GM12878 (cell line): Measurements from ENCODE around the gene OR2A12. TPM values are rescaled to one million over a fixed set of nuclear protein-coding genes. Genes with fewer than 3 reads are reported as not detected.

Experiments used
- ATAC-seq: fragments of 200-7000 bp; cut with Tn5 transposase; 3 replicates; pipeline ENCODE4 v1.9.1; 2020; ENCODE audit warnings: mild to moderate bottlenecking, moderate library complexity
- BruUV-seq: library from RNA; stranded (reverse); fragments of 400-500 nt; replicated peaks from 2 replicates; lab custom pipeline; 2021; lab: Mats Ljungman, UMichigan
- CTCF ChIA-PET: fragments of 300-600 bp; sonication (Branson Sonifier 250); formaldehyde crosslinking; extraction: SDS; loops from one replicate; lab custom pipeline; 2021; ENCODE audit warnings: inconsistent platforms; lab: Yijun Ruan, JAX
- POLR2A ChIA-PET: fragments of 350-600 bp; formaldehyde crosslinking; extraction: SDS; loops from one replicate; lab custom pipeline; 2021; ENCODE audit warnings: inconsistent platforms; lab: Charles Lee
- RAD21 ChIA-PET: fragments of 300-600 bp; sonication (Branson Sonifier 250); formaldehyde crosslinking; loops from one replicate; lab custom pipeline; 2023; ENCODE audit warnings: antibody characterized with exemption; ENCODE audit not compliant: unreplicated experiment; lab: Charles Lee
- SMC1A ChIA-PET: fragments of 300-600 bp; sonication (Branson Sonifier 250); formaldehyde crosslinking; loops from one replicate; lab custom pipeline; 2023; ENCODE audit not compliant: unreplicated experiment, uncharacterized antibody; lab: Charles Lee
- DNase-seq: peaks from one replicate; pipeline ENCODE4 v3.0.0-alpha.2; 2011; ENCODE audit warnings: low read depth, low spot score
- FAIRE-seq: peaks from 3 replicates; lab custom pipeline; 2011; peaks lifted over from hg19 to GRCh38; lab: Jason Lieb, UNC
- H2AFZ ChIP-seq: 2 replicates; pipeline ENCODE4 v1.6.0; 2011; ENCODE audit warnings: low read depth, low read length, control low read depth; ENCODE audit not compliant: control insufficient read depth
- H3K27ac ChIP-seq: 2 replicates; pipeline ENCODE4 v1.5.1; 2011; ENCODE audit warnings: control low read depth; ENCODE audit not compliant: control insufficient read depth, insufficient read depth
- H3K27me3 ChIP-seq, 2 experiments: replicated peaks in 1 of 2; 2 replicates each; pipeline versions ENCODE4 v1.6.0 to v1.6.1; 2011; ENCODE audit warnings: low read length in 1 of 2; ENCODE audit not compliant: control insufficient read depth in 2 of 2, insufficient read depth in 2 of 2
- H3K36me3 ChIP-seq, 2 experiments: 2 replicates each; pipeline ENCODE4 v1.5.1; 2011; ENCODE audit warnings: low read length in 1 of 2; ENCODE audit not compliant: control insufficient read depth in 2 of 2, insufficient read depth in 2 of 2
- H3K4me1 ChIP-seq: 2 replicates; pipeline ENCODE4 v1.6.1; 2011; ENCODE audit warnings: mild to moderate bottlenecking, low read length, moderate library complexity, mixed read lengths; ENCODE audit not compliant: control insufficient read depth, insufficient read depth
- H3K4me2 ChIP-seq: 2 replicates; pipeline ENCODE4 v1.6.0; 2011; ENCODE audit warnings: control low read depth; ENCODE audit not compliant: control insufficient read depth, insufficient read depth
- H3K4me3 ChIP-seq: fragments of 200-600 bp; sonication (generic); 2 replicates; pipeline ENCODE4 v1.5.1; 2016
- H3K79me2 ChIP-seq: 2 replicates; pipeline ENCODE4 v1.6.0; 2011; ENCODE audit warnings: low read length; ENCODE audit not compliant: control insufficient read depth, insufficient read depth
- H3K9ac ChIP-seq: 2 replicates; pipeline ENCODE4 v1.8.0; 2011; ENCODE audit warnings: low read length, control low read depth, mixed read lengths; ENCODE audit not compliant: control insufficient read depth, insufficient read depth
- H3K9me3 ChIP-seq: replicated peaks from 3 replicates; pipeline ENCODE4 v1.5.1; 2011; ENCODE audit warnings: mild to moderate bottlenecking, low read length; ENCODE audit not compliant: control insufficient read depth, insufficient read depth
- H4K20me1 ChIP-seq: 2 replicates; pipeline ENCODE4 v1.6.0; 2011; ENCODE audit not compliant: control insufficient read depth, insufficient read depth
- BHLHE40 ChIP-seq, 2 experiments: fragments of 450-650 bp in 1 of 2; IDR thresholded peaks; 2 replicates each; pipeline ENCODE4 v1.6.1; 2011 to 2017; ENCODE audit warnings: low read depth in 2 of 2, borderline replicate concordance in 1 of 2, improper control_type of control experiment in 1 of 2, low read length in 1 of 2, mild to moderate bottlenecking in 1 of 2
- CTCF ChIP-seq, 3 experiments: IDR thresholded peaks in 2 of 3; conservative IDR thresholded peaks in 1 of 3; 2 replicates each; pipeline ENCODE4 v1.5.1; 2011; ENCODE audit warnings: low read depth in 3 of 3, low read length in 3 of 3, mild to moderate bottlenecking in 3 of 3, control low read depth in 2 of 3, moderate library complexity in 2 of 3, inconsistent platforms in 1 of 3, mixed read lengths in 1 of 3; ENCODE audit not compliant: control insufficient read depth in 2 of 3, insufficient read depth in 1 of 3; ENCODE audit errors: extremely low read depth in 1 of 3
- E2F4 ChIP-seq: IDR thresholded peaks from 2 replicates; pipeline ENCODE4 v1.6.1; 2012; ENCODE audit warnings: low read depth, low read length, improper control_type of control experiment
- POLR2AphosphoS2 ChIP-seq: IDR thresholded peaks from 2 replicates; pipeline ENCODE4 v1.6.1; 2011; ENCODE audit warnings: low read depth, mild to moderate bottlenecking, low read length, improper control_type of control experiment, moderate library complexity
- RELB ChIP-seq: fragments of 450-650 bp; IDR thresholded peaks from 2 replicates; pipeline ENCODE4 v1.6.1; 2017; ENCODE audit warnings: low read depth, mild to moderate bottlenecking, moderate library complexity
- SREBF1 ChIP-seq: IDR thresholded peaks from 2 replicates; pipeline ENCODE4 v1.6.1; 2012; ENCODE audit warnings: mild to moderate bottlenecking, low read length
- WGBS: methylation state at CpG from one replicate; pipeline ENCODE4 v1.1.6; 2016; ENCODE audit warnings: low lambda C conversion rate; ENCODE audit not compliant: insufficient replicate concordance, insufficient coverage; ENCODE audit errors: missing lambda C conversion rate; 5-methylcytosine and 5-hydroxymethylcytosine counted together
- in situ Hi-C: fragments of 300-500 bp; cut with MboI; formaldehyde crosslinking; loops from 9 replicates; pipeline ENCODE4 v1.14.3; 2018; ENCODE audit warnings: mixed read lengths
- intact Hi-C: fragments of 100-400 bp; cut with micrococcal nuclease; formaldehyde crosslinking; loops from one replicate; pipeline ENCODE4 v1.14.2; 2022; ENCODE audit not compliant: unreplicated experiment
- polyA plus RNA-seq, 11 experiments: library from polyadenylated mRNA; depleted of rRNA in 4 of 11; unstranded in 6 of 11; stranded (reverse) in 5 of 11; fragments of >200 nt; fragmentation: Nextera tagmentation in 4 of 11; fragmentation: Illumina TruSeq in 1 of 11; extraction: Ambion mirVana in 4 of 11; extraction: Trizol in 1 of 11; gene quantifications; 1 replicate in 1 of 11; 2 replicates in 10 of 11; pipeline versions ENCODE4 v1.2.1 to v1.2.3, GENCODE V29; 2011 to 2016; ENCODE audit warnings: inconsistent platforms in 2 of 11, missing spikeins in 2 of 11, low read depth in 1 of 11
- total RNA-seq, 4 experiments: library from RNA; depleted of rRNA in 3 of 4; stranded (reverse); fragments of >200 nt in 3 of 4; fragmentation: Illumina TruSeq in 1 of 4; extraction: Trizol in 1 of 4; gene quantifications; 2 replicates each; pipeline versions ENCODE4 v1.2.1 to v1.2.3, GENCODE V29; 2013 to 2021

OR2A12 gene
- total and polyA plus RNA-seq, 10 of the 15 experiments (the other 5 are each of a cell fraction or from before 2014, with no cell fraction given) = not detected

GRCh38 chr7:144063710-144064109 lies 22.4 kb upstream of the OR2A12 start:
- no TSS peak for BruUV-seq
- WGBS = 33% methylated on average over 3 of the region's 3 CpGs
- FAIRE-seq (peak; percentile 13), ATAC-seq (peak; percentile 31; the same call in 1 of the 3 replicates), DNase-seq (no peak)
- CTCF ChIA-PET = interaction anchor here (0.7 to 2.3 kb wide), 7 partner anchors 9 to 164 kb away, joined by 3 to 16 read pairs (median 4); no protein-coding TSS in a partner anchor
- in situ Hi-C loops = no loop called here
- no peak overlapping the region for H3K27ac ChIP-seq
- no peak overlapping the region for H3K4me2 ChIP-seq
- POLR2A ChIA-PET = no interaction called here
- H2AFZ ChIP-seq = no peak overlapping the region
- SMC1A ChIA-PET = interaction anchor here (1.6 kb wide), 2 partner anchors 9 to 64 kb away, joined by 6 to 8 read pairs; no protein-coding TSS in a partner anchor
- intact Hi-C loops = no loop called here
- H3K4me1 ChIP-seq = no peaks in the 10 kb centered on the region
- H4K20me1 ChIP-seq = no peaks in the 10 kb centered on the region
- H3K4me3 ChIP-seq = no peak overlapping the region
- RAD21 ChIA-PET = interaction anchor here (2.4 kb wide), 1 partner anchor 64 kb away, joined by 10 read pairs; no protein-coding TSS in a partner anchor
- TF ChIP-seq E2F4 (no peak), CTCF (IDR thresholded peaks at IDR 0.05 in 2 of 3, conservative IDR thresholded peaks at IDR 0.05 in 1 of 3; ENCODE audit: control insufficient read depth in 2 of 3, extremely low read depth in 1 of 3, insufficient read depth in 1 of 3, low read depth in 3 of 3, low read length in 3 of 3) (peak; percentile 32 to 54 (median 53); a peak in 5 of 6 replicates), POLR2AphosphoS2 (no peak), RELB (no peak), BHLHE40 (IDR thresholded peaks at IDR 0.05; ENCODE audit: borderline replicate concordance in 1 of 2, low read depth in 2 of 2, low read length in 1 of 2) (no peak), SREBF1 (no peak)
- H3K9me3 ChIP-seq = no peaks in the 10 kb centered on the region
- no peak overlapping the region for H3K9ac ChIP-seq
- no peaks in the 10 kb centered on the region for H3K36me3 ChIP-seq
- H3K27me3 ChIP-seq = no peaks in the 10 kb centered on the region
- H3K79me2 ChIP-seq = no peaks in the 10 kb centered on the region
